Measurements from ENCODE around the gene ZP2. TPM values are rescaled to one million over a fixed set of nuclear protein-coding genes. Genes with fewer than 3 reads are reported as not detected.

The ZP2 gene
- total RNA-seq, 4 donors from 2014 or later: not detected

DNA sequence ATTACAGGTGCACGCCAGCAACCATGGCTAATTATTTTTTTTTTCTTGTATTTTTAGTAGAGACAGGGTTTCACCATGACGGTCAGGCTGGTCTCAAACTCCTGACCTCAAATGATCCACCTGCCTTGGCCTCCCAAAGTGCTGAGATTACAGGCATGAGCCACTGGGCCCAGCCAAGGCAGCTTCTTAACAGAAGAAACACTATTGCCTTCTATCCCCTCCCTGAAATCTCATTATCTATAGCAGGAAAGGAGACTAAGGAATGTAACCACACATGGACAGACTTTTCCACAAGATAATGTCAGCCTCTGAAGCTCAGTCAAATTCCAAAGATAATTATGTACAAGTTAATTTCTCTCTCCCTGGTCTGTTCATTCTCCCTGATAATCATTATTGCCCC lies 5.7 kb upstream of the ZP2 start:
- Histone ChIP-seq H3K27me3 (peaks cover 65% of the 10 kb centered on the region), H3K4me1 (no peaks in the 10 kb centered on the region), H3K9me3 (no peaks in the 10 kb centered on the region), H3K36me3 (no peaks in the 10 kb centered on the region), H3K4me3 (no peak overlapping the region), H3K27ac (no peak overlapping the region)
- TF ChIP-seq EP300 (IDR thresholded peaks at IDR 0.05) (no peak), POLR2A (IDR thresholded peaks at IDR 0.05) (no peak), POLR2AphosphoS5 (IDR thresholded peaks at IDR 0.05) (no peak)
- TF ChIP-seq, protein P1, sequence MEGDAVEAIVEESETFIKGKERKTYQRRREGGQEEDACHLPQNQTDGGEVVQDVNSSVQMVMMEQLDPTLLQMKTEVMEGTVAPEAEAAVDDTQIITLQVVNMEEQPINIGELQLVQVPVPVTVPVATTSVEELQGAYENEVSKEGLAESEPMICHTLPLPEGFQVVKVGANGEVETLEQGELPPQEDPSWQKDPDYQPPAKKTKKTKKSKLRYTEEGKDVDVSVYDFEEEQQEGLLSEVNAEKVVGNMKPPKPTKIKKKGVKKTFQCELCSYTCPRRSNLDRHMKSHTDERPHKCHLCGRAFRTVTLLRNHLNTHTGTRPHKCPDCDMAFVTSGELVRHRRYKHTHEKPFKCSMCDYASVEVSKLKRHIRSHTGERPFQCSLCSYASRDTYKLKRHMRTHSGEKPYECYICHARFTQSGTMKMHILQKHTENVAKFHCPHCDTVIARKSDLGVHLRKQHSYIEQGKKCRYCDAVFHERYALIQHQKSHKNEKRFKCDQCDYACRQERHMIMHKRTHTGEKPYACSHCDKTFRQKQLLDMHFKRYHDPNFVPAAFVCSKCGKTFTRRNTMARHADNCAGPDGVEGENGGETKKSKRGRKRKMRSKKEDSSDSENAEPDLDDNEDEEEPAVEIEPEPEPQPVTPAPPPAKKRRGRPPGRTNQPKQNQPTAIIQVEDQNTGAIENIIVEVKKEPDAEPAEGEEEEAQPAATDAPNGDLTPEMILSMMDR (IDR thresholded peaks at IDR 0.05): no peak
- ATAC-seq: no peak
- WGBS, 2 donors (ENCODE audit: low coverage in 1 of 2): 64 to 80% methylated on average over 1 of the region's 2 CpGs

DNA sequence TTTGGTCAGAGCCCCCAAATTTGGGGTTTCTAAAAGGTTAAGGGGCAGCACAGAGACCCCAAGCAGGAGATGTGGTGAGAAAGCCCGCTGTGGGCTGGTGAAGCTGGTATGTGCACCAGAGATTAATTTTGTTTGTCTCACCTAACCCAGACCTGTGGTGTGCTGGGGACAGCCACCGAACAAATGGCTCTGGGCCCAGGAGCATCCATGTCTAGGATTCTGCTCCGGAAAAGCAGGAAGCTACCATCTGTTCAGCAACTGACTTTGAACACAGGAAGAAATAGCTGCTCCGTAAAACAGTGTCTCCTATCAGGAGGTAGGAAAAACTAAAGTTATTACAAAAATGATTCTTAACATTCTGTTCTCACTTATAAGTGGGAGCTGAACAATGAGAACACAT lies 2.7 kb upstream of the ZP2 start:
- ATAC-seq: no peak
- H3K9me3 ChIP-seq: no peaks in the 10 kb centered on the region
- WGBS, 2 donors (ENCODE audit: low coverage in 1 of 2): 43 to 51% methylated on average over 1 to 3 of the region's 4 CpGs

DNA sequence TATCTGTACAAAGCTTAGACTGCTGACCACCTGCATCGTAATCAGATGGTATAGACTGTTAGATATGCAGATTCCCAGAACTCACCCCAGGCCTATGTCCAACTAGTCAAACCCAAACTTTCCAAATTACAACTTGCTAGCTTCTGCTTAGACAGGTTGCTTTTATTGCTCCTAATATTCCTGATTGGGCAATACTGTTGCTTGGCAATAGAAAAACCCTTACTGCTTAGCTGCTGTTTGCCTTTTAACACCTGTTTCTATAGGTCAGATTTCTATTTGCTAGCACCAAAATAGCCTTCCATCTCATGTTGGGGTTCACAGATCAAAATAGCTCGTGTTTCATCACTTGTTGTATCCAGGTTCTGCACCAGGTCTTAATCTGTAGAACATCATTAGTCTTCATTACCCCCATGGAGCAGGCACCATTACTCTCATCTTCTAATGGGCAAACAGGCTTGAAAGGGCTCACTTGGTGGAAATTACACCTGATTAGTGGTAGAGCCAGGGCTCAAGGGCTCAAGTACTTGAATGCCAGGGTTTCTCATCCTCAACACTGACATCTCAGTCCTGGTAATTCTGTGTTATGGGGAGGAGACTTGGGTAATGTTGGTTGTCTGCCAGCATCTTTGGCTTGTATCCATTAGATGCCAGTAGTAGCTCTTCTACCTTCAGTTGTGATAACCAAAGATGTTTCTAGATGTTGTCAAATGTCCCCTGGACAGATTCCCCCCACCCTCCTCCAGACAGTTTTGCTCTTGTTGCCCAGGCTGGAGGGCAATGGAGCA lies 2.7 kb downstream of the ZP2 start:
- TF ChIP-seq, protein P1 (IDR thresholded peaks at IDR 0.05): no peak
- TF ChIP-seq POLR2A (IDR thresholded peaks at IDR 0.05): no peak
- no peak for TF ChIP-seq POLR2AphosphoS5 (IDR thresholded peaks at IDR 0.05)
- no peak for TF ChIP-seq EP300 (IDR thresholded peaks at IDR 0.05)
- 63 to 79% methylated on average over 2 of the region's 2 CpGs for WGBS, 2 donors (ENCODE audit: low coverage in 1 of 2)
- no peaks in the 10 kb centered on the region for H3K36me3 ChIP-seq
- no peaks in the 10 kb centered on the region for H3K9me3 ChIP-seq
- peaks cover 14% of the 10 kb centered on the region for H3K27me3 ChIP-seq
- H3K27ac ChIP-seq: no peak overlapping the region
- no peaks in the 10 kb centered on the region for H3K4me1 ChIP-seq
- no peak for ATAC-seq
- H3K4me3 ChIP-seq: no peak overlapping the region

More for the DNA sequence above, 2.7 kb upstream of the ZP2 start:
- Histone ChIP-seq H3K27ac (no peak overlapping the region), H3K36me3 (no peaks in the 10 kb centered on the region), H3K4me3 (no peak overlapping the region), H3K4me1 (no peaks in the 10 kb centered on the region), H3K27me3 (peaks cover 43% of the 10 kb centered on the region)
- TF ChIP-seq EP300 (IDR thresholded peaks at IDR 0.05) (no peak), POLR2AphosphoS5 (IDR thresholded peaks at IDR 0.05) (no peak), POLR2A (IDR thresholded peaks at IDR 0.05) (no peak)
- TF ChIP-seq, protein P1 (IDR thresholded peaks at IDR 0.05): no peak

DNA sequence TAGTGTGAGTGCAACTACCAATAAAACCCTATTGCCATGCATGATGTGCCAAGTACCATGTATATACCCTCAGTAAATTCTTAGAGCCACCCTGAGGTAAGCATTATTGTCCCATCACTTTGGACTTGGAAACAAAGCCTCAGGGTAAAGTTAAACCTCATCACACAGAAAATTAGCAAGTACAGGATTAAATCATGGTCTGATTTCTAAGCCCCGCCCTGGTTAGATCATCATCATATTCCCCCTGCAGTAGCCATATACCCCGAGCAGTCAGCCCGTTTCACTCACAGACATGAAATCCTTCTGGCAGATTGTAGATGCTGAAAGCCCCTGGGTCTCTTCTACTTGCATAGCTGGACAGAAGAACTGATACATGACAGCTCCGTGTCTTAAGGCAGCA lies 4.8 kb downstream of the ZP2 start:
- 86 to 87% methylated on average over 3 of the region's 4 CpGs for WGBS, 2 donors (ENCODE audit: low coverage in 1 of 2)

More for the DNA sequence above, 4.8 kb downstream of the ZP2 start:
- no peaks in the 10 kb centered on the region for H3K36me3 ChIP-seq
- H3K4me1 ChIP-seq: no peaks in the 10 kb centered on the region
- H3K9me3 ChIP-seq: no peaks in the 10 kb centered on the region
- H3K4me3 ChIP-seq: no peak overlapping the region
- no peak for TF ChIP-seq POLR2AphosphoS5 (IDR thresholded peaks at IDR 0.05)
- no peak for TF ChIP-seq EP300 (IDR thresholded peaks at IDR 0.05)
- TF ChIP-seq, protein P1 (IDR thresholded peaks at IDR 0.05): no peak
- no peak for TF ChIP-seq POLR2A (IDR thresholded peaks at IDR 0.05)
- H3K27me3 ChIP-seq: peaks cover 5% of the 10 kb centered on the region
- no peak for ATAC-seq
- H3K27ac ChIP-seq: no peak overlapping the region

Data from gastroesophageal sphincter (tissue), 4 donors.